ENCODE results near the gene DOCK2.

- TF ChIP-seq EP300 (IDR thresholded peaks at IDR 0.05) = no peak
- TF ChIP-seq SMC3 (IDR thresholded peaks at IDR 0.05) = no peak
- no peak for TF ChIP-seq POLR2A (IDR thresholded peaks at IDR 0.05; ENCODE audit: low read length)
- TF ChIP-seq CTCF (IDR thresholded peaks at IDR 0.05) = no peak
- no peak for TF ChIP-seq CHD4 (IDR thresholded peaks at IDR 0.05; ENCODE audit: borderline replicate concordance)
- no peak for TF ChIP-seq KDM5A (IDR thresholded peaks at IDR 0.05)
- TF ChIP-seq BHLHE40 (IDR thresholded peaks at IDR 0.05; ENCODE audit: low read depth, low read length) = no peak
- TF ChIP-seq NPAS2 (CRISPR knock-in tag; IDR thresholded peaks at IDR 0.05; ENCODE audit: borderline replicate concordance) = no peak
- TF ChIP-seq CHD2 (IDR thresholded peaks at IDR 0.05; ENCODE audit: low read length, partially characterized antibody) = no peak
- TF ChIP-seq RNF2 (IDR thresholded peaks at IDR 0.05; ENCODE audit: borderline replicate concordance, low read depth) = no peak
Measured at GRCh38 chr5:169686137-169686536, 49.1 kb downstream of the DOCK2 start.

Measured in A549 (cell line).